T-helper 1 cell treated with Interleukin-12 subunit alpha and Interleukin-12 subunit beta and Interleukin-4 antibody, amounts not matched to agents 30 μg/mL and 1 μg/mL, for 36 hours (primary cell): ENCODE results near the gene C20orf204.
A peak's percentile ranks its signal among the peaks of the same experiment; 100 is the strongest.

Source experiments
- H3K27ac Mint-ChIP-seq: one replicate; pipeline ENCODE4 v1.8.0; 2021; ENCODE audit warnings: mild to moderate bottlenecking, mixed read lengths
- H3K27me3 Mint-ChIP-seq: one replicate; pipeline ENCODE4 v1.8.0; 2021; ENCODE audit warnings: low read depth, mixed read lengths
- H3K36me3 Mint-ChIP-seq: one replicate; pipeline ENCODE4 v1.8.0; 2021; ENCODE audit warnings: low read depth, mixed read lengths
- H3K4me1 Mint-ChIP-seq: one replicate; pipeline ENCODE4 v1.8.0; 2021; ENCODE audit warnings: low read depth, mixed read lengths
- H3K4me3 Mint-ChIP-seq: one replicate; pipeline ENCODE4 v1.8.0; 2021; ENCODE audit warnings: mild to moderate bottlenecking, moderate library complexity, mixed read lengths
- H3K9me3 Mint-ChIP-seq: one replicate; pipeline ENCODE4 v1.8.0; 2021; ENCODE audit warnings: mixed read lengths

C20orf204 gene

GRCh38 chr20:64044484-64045247 lies 8.7 kb downstream of the C20orf204 start:
- H3K9me3 Mint-ChIP-seq: no peaks in the 10 kb centered on the region
- peaks cover 28% of the 10 kb centered on the region for H3K4me1 Mint-ChIP-seq
- H3K36me3 Mint-ChIP-seq: no peaks in the 10 kb centered on the region
- H3K27me3 Mint-ChIP-seq: peaks cover 27% of the 10 kb centered on the region
- H3K27ac Mint-ChIP-seq: peak overlapping the region; percentile 20
- no peak overlapping the region for H3K4me3 Mint-ChIP-seq

DNA sequence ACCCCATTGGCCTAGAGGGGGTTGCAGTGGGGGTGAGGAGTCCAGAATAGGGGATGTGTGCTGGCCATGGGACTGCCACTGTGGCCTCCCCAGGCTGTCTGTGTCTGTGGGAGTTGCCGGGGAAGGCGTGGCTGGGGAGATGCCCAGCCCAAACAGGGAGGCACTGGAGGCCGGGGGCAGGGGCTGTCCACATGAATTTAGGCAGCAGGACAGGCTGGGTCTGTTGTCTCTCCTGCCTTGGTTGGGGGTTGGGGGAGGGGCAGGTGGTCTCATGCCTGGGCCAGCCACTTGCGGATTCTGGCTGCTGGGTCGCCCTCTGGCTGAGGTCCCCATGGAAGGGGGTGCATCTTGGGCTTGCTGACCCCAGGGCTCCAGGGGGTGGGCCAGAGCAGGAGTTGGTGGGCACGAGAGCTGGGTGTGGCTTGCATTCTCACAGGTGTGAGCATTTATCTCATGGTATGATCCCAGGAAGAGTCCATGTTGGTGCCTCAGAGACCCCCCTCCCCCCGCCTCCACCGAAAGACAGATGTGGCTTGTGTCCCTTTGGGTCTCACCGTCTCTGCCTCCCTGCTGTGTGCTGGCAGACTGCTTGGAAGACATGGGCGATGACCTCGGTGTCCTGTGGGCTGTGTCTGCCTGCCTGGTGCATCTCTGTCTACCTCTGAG lies 9.5 kb downstream of the C20orf204 start:
- H3K4me1 Mint-ChIP-seq: peaks cover 23% of the 10 kb centered on the region
- no peak overlapping the region for H3K27ac Mint-ChIP-seq
- H3K27me3 Mint-ChIP-seq: peaks cover 31% of the 10 kb centered on the region
- H3K4me3 Mint-ChIP-seq: no peak overlapping the region
- H3K9me3 Mint-ChIP-seq: no peaks in the 10 kb centered on the region
- no peaks in the 10 kb centered on the region for H3K36me3 Mint-ChIP-seq

GRCh38 chr20:64047046-64047389 lies 11.0 kb downstream of the C20orf204 start:
- H3K27me3 Mint-ChIP-seq: peaks cover 43% of the 10 kb centered on the region
- H3K9me3 Mint-ChIP-seq: no peaks in the 10 kb centered on the region
- peaks cover 17% of the 10 kb centered on the region for H3K4me1 Mint-ChIP-seq
- H3K27ac Mint-ChIP-seq: no peak overlapping the region
- no peaks in the 10 kb centered on the region for H3K36me3 Mint-ChIP-seq
- H3K4me3 Mint-ChIP-seq: no peak overlapping the region

- no peaks in the 10 kb centered on the region for H3K9me3 Mint-ChIP-seq
- no peak overlapping the region for H3K4me3 Mint-ChIP-seq
- peaks cover 43% of the 10 kb centered on the region for H3K27me3 Mint-ChIP-seq
- H3K4me1 Mint-ChIP-seq: peaks cover 16% of the 10 kb centered on the region
- no peak overlapping the region for H3K27ac Mint-ChIP-seq
- no peaks in the 10 kb centered on the region for H3K36me3 Mint-ChIP-seq
These were observed 12.0 kb downstream of the C20orf204 start for GRCh38 chr20:64047968-64048401.

- Mint-ChIP-seq H3K27me3 (peaks cover 43% of the 10 kb centered on the region), H3K36me3 (no peaks in the 10 kb centered on the region), H3K4me3 (no peak overlapping the region), H3K9me3 (no peaks in the 10 kb centered on the region), H3K4me1 (peaks cover 15% of the 10 kb centered on the region), H3K27ac (no peak overlapping the region)
These were observed 12.5 kb downstream of the C20orf204 start for GRCh38 chr20:64048402-64049044.

GRCh38 chr20:64049060-64049877 lies 13.3 kb downstream of the C20orf204 start, which contains the start of gene SOX18:
TSS of gene SOX18 (minus strand) at chr20:64049639. CDS start at chr20:64049516, 123 bp downstream.
- peaks cover 10% of the 10 kb centered on the region for H3K4me1 Mint-ChIP-seq
- no peaks in the 10 kb centered on the region for H3K36me3 Mint-ChIP-seq
- H3K9me3 Mint-ChIP-seq: no peaks in the 10 kb centered on the region
- H3K27me3 Mint-ChIP-seq: peaks cover 43% of the 10 kb centered on the region
- H3K27ac Mint-ChIP-seq: no peak within 1 kb of the TSS
- peak within 1 kb of the TSS; percentile 71 for H3K4me3 Mint-ChIP-seq

DNA sequence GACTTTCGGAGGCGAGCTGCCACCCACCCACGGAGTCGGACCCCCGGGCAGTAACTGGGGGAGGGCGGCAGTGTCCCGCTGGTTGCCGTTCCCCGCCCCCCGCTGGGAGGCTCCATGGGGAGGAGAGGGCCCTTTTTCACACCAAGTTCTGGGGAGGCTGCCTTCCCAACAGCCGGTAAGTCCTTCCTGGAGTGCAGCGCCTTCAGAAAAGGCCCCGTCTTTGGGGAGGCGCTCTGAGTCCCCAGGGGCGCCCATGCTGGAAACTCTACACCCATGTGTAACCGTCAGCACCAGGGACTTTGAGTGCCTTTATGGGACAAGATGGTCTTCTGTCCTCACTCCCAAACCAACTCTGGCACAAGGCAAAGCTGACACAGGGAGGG lies 13.9 kb downstream of the C20orf204 start:
- Mint-ChIP-seq H3K27ac (no peak overlapping the region), H3K4me1 (peaks cover 7% of the 10 kb centered on the region), H3K36me3 (no peaks in the 10 kb centered on the region), H3K9me3 (no peaks in the 10 kb centered on the region), H3K27me3 (peaks cover 43% of the 10 kb centered on the region), H3K4me3 (no peak overlapping the region)

- H3K4me3 Mint-ChIP-seq: peak overlapping the region; percentile 25
These were observed 14.5 kb downstream of the C20orf204 start for GRCh38 chr20:64050261-64051032.

GRCh38 chr20:64051033-64051452 lies 15.1 kb downstream of the C20orf204 start:
- no peak overlapping the region for H3K4me3 Mint-ChIP-seq
- H3K36me3 Mint-ChIP-seq: no peaks in the 10 kb centered on the region
- H3K9me3 Mint-ChIP-seq: no peaks in the 10 kb centered on the region
- H3K27me3 Mint-ChIP-seq: peaks cover 39% of the 10 kb centered on the region
- no peak overlapping the region for H3K27ac Mint-ChIP-seq
- H3K4me1 Mint-ChIP-seq: peaks cover 8% of the 10 kb centered on the region

More at GRCh38 chr20:64050261-64051032, 14.5 kb downstream of the C20orf204 start:
- Mint-ChIP-seq H3K9me3 (no peaks in the 10 kb centered on the region), H3K4me1 (peaks cover 11% of the 10 kb centered on the region), H3K27ac (no peak overlapping the region), H3K36me3 (no peaks in the 10 kb centered on the region), H3K27me3 (peaks cover 43% of the 10 kb centered on the region)

GRCh38 chr20:64051561-64052325 lies 15.8 kb downstream of the C20orf204 start:
- Mint-ChIP-seq H3K4me1 (peaks cover 7% of the 10 kb centered on the region), H3K27ac (no peak overlapping the region), H3K36me3 (no peaks in the 10 kb centered on the region), H3K9me3 (no peaks in the 10 kb centered on the region), H3K27me3 (peaks cover 32% of the 10 kb centered on the region), H3K4me3 (no peak overlapping the region)

DNA sequence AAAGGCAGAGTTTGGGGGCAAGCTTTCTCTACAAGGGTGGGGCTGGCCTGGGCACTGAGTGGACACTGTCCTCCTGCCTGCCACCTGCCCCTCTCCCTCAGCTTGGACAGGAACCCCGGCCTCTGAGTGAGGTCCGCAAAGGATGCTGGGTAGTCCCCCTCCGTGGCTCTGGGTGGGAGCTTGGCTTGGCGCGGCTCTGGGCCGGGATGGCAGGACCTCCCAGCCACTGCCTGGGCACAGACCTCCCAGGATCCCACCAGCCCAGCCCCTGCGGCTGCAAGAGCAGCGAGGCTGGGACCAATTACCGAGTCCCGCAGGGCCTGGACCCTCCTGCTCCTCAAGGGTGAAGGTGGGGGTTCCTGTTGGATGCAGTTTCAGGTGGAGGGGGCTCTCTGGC lies 16.3 kb downstream of the C20orf204 start:
- H3K4me1 Mint-ChIP-seq: peaks cover 9% of the 10 kb centered on the region
- H3K27me3 Mint-ChIP-seq: peaks cover 26% of the 10 kb centered on the region
- no peaks in the 10 kb centered on the region for H3K9me3 Mint-ChIP-seq
- no peaks in the 10 kb centered on the region for H3K36me3 Mint-ChIP-seq
- no peak overlapping the region for H3K4me3 Mint-ChIP-seq
- H3K27ac Mint-ChIP-seq: no peak overlapping the region

DNA sequence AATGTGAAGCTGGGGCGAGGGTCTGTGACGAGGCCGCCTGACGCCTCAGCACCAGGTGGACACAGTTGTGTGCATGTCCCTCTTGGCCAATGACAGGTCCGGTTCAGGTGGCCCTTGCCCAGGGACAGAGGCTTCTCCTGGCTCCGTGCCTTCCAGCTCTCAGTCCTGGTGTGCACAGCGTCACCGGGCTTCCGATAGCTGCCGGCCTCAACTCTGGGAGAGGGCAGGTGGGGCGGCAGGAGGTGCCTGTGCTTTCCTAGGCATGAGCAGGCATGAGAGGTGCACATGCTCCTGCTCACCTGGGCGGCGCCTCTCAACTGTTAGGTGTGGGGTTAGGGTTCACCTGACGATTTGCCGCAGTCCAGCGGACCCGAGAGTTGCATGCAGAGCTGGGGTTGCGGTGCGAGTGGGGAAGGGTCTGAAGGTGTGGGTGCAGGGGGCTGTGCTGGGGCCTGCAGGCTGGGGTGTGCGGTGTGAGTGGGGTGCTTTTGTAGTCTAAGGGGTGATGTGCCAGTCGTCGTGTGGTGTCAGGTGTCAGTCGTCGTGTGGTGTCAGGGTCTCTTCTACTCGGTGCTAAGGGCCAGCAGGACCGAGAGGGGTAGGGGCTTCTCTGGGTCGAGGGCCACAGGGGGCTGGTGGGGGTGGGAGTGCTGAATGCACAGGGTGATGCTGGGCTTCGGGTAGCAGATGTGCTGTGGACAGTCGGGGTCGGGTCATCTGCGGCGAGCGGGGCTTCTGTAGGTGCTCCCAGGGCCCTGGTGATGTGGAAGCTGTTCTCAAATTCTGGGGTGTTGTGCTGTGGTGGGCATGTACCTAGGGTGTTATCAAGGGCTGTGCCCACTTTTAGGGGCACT lies 17.2 kb downstream of the C20orf204 start:
- peaks cover 14% of the 10 kb centered on the region for H3K4me1 Mint-ChIP-seq
- no peaks in the 10 kb centered on the region for H3K9me3 Mint-ChIP-seq
- peak overlapping the region; percentile 66 for H3K27ac Mint-ChIP-seq
- no peak overlapping the region for H3K4me3 Mint-ChIP-seq
- H3K36me3 Mint-ChIP-seq: no peaks in the 10 kb centered on the region
- peaks cover 20% of the 10 kb centered on the region for H3K27me3 Mint-ChIP-seq
